Stimulated activated CD4-positive, alpha-beta T cell treated with anti-CD3 and anti-CD28 coated beads, Interleukin-15, amount 100 ng/mL, for 48 hours (primary cell): ENCODE measurements around the gene AICDA.
"Not testable (repeated sequence)": the region's sequence is repeated elsewhere in the genome, so short reads cannot be mapped to it uniquely, and the experiment has no call there.

ENCODE experiments used
- DNase-seq, 2 donors: peaks; one replicate each; pipeline ENCODE4 v3.0.0-alpha.2; 2020; ENCODE audit warnings: low read depth in 2 of 2

The AICDA gene

GRCh38 chr12:8609061-8609570 is 3.5 kb downstream of the AICDA start:
- no peak for DNase-seq

DNA sequence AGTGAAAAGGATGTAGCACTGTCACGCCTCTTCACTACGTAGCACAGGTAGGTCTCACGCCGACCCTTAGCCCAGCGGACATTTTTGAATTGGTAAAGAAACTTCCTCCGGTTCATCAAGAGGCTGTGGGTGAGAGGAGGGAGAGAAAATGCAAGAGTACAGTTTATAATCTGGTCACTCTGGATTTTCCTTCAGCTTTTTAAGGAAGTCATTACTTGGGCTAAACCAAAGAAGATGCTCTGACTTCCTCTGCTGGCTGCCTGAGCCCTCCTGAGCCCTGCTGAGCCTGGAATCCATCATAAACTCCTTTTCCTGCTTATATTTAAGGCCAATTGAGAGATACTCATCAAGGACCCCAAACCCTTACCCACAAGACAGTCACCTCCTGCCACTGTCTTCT is 5.8 kb downstream of the AICDA start:
- DNase-seq: no peak

GRCh38 chr12:8605057-8605456 is 7.6 kb downstream of the AICDA start:
- no peak for DNase-seq

GRCh38 chr12:8603856-8604255 is 8.8 kb downstream of the AICDA start:
- no peak for DNase-seq

DNA sequence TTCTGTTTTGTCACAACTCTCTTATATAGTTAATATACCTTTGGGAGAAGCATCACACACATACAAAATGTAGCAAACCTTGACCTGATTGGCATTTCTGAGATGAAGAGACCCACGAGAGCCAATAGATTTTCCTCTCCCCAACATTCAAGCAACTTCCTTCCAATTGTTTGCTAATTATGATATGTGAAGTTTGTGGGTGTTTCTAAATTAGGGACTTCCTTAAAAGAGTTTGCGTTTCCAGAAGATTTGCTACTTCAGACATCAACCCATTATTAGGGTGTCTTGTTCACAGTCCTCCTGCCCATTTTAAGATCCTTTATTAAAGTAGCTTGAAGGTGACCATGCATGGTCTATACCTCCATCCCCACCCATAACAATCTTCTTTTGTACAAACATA is 9.4 kb downstream of the AICDA start:
- no peak for DNase-seq

- no peak for DNase-seq
These were observed 16.1 kb downstream of the AICDA start for GRCh38 chr12:8596561-8596960.

DNA sequence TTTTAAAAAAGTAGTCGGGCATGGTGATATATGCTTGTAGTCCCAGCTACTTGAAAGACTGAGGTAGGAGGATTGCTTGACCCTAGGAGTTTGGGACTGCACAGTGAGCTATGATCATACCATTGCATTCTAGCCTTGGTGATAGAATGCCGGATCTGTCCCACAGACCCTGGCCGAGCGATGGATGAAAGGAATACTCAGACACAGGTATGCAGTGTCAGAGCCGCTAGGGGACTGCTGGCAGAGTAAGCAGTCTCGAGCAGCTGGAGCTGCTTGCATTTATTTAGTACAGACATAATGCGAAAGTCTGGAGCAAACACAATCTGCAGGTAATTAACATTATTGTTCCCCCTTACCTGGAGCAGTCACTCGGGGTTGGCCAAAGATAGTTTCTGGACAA is 18.6 kb downstream of the AICDA start:
- no peak for DNase-seq

- DNase-seq: no peak
These were observed 19.4 kb downstream of the AICDA start for GRCh38 chr12:8593246-8593645.

- no peak for DNase-seq
These were observed 21.7 kb downstream of the AICDA start for GRCh38 chr12:8590842-8591545.

- DNase-seq: no peak
These were observed 23.0 kb downstream of the AICDA start for GRCh38 chr12:8589679-8590078.

DNA sequence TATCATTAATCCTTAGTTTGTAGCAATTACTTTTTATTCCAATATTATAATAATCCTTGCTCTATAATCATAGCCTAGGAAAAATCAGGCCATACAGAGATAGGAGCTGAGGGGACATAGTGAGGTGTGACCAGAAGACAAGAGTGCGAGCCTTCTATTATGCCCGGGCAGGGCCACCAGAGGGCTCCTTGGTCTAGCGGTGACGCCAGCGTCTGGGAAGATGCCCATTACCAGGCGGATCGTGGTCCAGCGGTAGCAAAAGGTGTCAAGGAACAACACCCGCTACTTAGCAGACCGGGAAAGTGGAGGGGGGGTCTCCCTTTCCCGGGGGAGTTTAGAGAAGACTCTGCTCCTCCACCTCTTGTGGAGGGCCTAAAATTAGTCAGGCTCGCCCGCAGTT is 28.2 kb downstream of the AICDA start:
- not testable (repeated sequence) for DNase-seq

DNA sequence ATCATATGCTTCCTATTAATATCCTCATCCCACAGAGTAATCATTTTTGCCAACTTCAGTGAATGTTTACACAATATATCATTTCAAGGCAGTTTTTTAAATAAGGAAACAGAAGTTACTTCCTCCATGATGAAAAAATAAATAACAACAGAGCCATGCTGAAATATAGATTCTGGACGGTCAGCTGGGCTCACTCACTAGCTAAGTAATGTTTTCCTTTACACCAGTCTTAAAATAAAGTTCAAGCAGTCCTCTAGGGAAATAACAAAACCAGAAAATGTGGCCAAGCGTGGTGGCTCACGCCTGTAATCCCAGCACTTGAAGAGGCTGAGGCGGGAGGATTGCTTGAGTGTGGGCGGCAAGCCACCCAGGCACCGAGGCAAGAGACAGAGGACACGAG is 28.7 kb downstream of the AICDA start:
- DNase-seq: no peak

GRCh38 chr12:8581098-8581784 is 31.4 kb downstream of the AICDA start:
- no peak for DNase-seq

- DNase-seq: no peak
These were observed 34.8 kb downstream of the AICDA start for GRCh38 chr12:8577879-8578278.

DNA sequence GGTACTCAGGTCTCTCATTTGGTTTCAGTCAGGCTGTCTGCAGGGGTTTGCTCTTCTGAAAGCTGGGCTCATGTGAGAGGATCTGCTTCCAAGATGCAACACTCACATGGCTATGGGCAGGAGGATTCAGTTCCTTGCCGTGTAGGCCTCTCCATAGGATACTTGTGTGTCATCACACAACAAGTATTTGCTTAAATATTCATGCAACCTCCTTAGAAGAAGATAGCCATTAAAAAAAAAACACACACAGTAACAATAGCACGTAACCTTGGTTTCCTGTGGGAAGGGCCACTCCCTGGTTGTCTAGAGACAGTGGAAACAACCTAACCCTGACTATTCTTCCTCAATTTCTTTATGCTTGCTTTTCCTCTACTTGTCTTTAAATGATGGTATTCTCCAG is 40.2 kb downstream of the AICDA start:
- DNase-seq: no peak

- DNase-seq: no peak
These were observed 46.1 kb downstream of the AICDA start for GRCh38 chr12:8566525-8566924.

DNA sequence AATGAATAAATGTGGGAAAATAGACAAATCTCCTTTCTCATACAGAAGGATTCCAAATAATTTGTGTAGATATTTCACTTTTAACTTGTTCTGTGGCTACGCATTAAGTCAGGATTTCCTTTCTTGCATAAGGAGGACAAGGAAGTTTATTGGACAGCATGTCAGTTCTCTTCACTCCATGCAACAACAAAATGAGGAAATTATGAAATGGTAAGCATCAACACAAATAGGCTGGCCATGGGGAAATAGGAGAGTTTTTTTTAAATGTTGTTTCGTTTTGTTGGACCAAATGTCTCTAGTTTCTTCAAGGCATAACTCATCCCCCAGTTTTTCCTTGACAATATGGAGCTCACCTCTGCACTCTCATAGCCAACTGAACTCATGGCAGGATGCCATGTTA is 46.6 kb downstream of the AICDA start:
- DNase-seq: not testable (repeated sequence)

DNA sequence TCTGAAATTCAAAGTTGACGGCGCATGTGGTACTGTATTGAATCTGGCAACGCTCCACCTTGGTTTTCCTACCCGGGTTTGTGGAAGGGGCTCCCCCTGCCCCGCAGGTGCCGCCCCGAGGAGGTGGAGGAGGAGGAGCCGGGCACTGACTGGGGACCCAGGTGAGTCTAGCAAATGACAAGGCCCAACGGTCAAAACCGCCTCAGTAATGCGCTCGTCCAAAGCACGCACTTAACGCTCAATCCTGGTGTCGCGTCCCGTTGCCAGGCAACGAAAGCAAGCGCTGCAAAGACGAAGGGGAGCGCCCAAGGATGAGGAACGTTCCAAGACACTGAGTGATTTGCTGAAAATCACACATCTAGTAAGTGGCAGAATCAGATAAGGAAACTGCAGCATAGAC is 48.0 kb downstream of the AICDA start:
- DNase-seq: no peak

- no peak for DNase-seq
These were observed 49.3 kb downstream of the AICDA start for GRCh38 chr12:8563356-8563755.

DNA sequence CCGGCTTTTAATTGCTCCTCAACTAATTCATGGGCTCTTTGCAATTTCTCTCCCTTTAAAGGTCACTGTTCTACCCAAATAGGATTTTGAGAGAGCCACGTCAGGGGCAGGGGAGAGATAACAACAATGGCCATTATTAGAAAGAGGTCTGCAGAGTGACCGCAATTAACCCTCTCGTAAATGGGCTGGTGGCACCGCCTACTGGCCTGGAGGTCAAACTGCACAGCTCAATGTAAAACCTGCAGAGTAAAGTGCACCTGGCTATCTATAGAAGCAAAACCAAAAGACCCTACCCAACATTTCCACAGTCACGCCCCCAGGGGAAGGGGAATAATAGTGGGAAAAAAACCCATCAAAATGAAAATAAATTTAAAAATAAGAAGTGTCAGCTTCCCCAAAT is 50.3 kb downstream of the AICDA start:
- no peak for DNase-seq

- DNase-seq: no peak
These were observed 51.6 kb downstream of the AICDA start for GRCh38 chr12:8561011-8561410.

DNA sequence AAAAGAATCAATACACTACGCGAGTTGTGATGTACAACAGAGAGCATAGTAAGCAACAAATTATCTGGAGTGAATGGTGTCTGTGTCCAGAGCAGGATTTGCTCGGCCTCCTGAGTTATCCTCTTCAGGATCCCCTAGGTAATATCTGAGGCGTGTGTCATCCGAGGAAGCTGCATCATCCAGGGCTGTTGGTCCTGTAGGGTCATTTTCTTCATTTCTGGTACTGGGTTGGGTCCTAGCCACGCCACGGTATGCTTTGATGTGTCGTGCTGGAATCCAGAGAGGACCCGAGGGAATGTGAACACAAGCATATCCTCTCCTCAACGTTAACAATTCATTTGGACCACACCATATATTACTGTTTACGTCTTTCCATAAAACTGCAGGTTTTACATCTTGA is 53.0 kb downstream of the AICDA start:
- DNase-seq: no peak

DNA sequence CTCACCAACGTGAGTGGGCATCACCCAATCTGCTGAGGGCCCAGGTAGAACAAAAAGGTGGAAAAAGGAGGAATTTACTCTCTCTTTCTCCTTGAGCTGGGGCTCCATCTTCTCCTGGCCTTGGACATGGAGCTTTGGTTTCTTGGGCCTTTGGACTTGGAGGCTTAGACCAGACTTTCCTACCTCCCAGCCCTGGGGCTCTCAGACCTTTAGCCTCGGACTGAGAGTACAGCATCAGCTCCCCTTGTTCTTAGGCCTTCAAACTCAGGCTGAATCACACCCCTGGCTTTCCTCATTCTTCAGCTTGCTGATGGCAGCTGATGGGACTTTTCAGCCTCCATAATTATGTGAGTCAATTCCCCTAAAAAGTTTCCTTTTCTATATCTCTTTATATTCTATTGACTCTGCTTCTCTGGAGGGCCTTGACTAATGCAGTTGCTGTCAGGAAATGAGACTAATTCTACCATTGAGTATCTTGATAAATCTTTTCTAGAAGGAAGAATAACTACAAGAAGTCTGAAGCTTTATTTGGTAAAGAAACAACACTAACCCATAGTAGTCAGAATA is 56.0 kb downstream of the AICDA start:
- DNase-seq: no peak
